Lower leg skin (tissue), 3 donors: ENCODE measurements around the gene ERVV-1.

Source experiments
- POLR2A ChIP-seq, 2 donors: fragments of 450-650 bp; IDR thresholded peaks; one replicate each; pipeline ENCODE4 v1.6.1; 2016 to 2017; ENCODE audit warnings: antibody characterized with exemption in 2 of 2, mild to moderate bottlenecking in 1 of 2, moderate library complexity in 1 of 2
- TF ChIP-seq, protein P1 (sequence below), 3 donors: fragments of 450-650 bp; IDR thresholded peaks; one replicate each; pipeline ENCODE4 v1.5.1; 2016; ENCODE audit warnings: antibody characterized with exemption in 3 of 3, mild to moderate bottlenecking in 3 of 3, moderate library complexity in 2 of 3

DNA sequence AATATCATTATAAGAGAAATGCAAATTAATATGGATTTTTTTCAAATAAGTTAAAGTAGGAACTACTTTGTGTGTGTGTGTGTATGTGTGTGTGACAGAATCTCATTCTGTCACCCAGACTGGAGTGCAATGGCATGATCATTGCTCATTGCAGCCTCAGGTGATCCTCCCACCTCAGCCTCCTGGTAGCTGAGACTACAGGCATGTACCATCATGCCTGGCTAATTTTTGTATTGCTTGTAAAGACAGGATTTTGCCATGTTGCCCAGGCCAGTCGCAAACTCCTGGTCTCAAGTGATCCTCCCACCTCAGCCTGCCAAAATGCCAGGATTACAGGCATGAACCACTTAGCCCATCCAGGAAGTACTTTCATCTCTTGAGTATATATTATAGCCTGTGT, 27.6 kb downstream of the ERVV-1 start:
- TF ChIP-seq, protein P1, sequence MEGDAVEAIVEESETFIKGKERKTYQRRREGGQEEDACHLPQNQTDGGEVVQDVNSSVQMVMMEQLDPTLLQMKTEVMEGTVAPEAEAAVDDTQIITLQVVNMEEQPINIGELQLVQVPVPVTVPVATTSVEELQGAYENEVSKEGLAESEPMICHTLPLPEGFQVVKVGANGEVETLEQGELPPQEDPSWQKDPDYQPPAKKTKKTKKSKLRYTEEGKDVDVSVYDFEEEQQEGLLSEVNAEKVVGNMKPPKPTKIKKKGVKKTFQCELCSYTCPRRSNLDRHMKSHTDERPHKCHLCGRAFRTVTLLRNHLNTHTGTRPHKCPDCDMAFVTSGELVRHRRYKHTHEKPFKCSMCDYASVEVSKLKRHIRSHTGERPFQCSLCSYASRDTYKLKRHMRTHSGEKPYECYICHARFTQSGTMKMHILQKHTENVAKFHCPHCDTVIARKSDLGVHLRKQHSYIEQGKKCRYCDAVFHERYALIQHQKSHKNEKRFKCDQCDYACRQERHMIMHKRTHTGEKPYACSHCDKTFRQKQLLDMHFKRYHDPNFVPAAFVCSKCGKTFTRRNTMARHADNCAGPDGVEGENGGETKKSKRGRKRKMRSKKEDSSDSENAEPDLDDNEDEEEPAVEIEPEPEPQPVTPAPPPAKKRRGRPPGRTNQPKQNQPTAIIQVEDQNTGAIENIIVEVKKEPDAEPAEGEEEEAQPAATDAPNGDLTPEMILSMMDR (IDR thresholded peaks at IDR 0.05) = no peak
- TF ChIP-seq POLR2A (IDR thresholded peaks at IDR 0.05) = no peak
